Upper lobe of left lung (tissue), 4 donors: Measurements from ENCODE around the gene SORBS2.

Source experiments
- CTCF ChIP-seq, 6 experiments: fragments of 450-650 bp in 4 of 6; fragments of 200-600 bp in 2 of 6; sonication (generic) in 2 of 6; IDR thresholded peaks; one replicate each; pipeline ENCODE4 v1.5.1; 2016 to 2019; ENCODE audit warnings: antibody characterized with exemption in 6 of 6
- POLR2A ChIP-seq, 4 donors: fragments of 450-650 bp; IDR thresholded peaks; one replicate each; pipeline ENCODE4 v1.5.1; 2016 to 2017; ENCODE audit warnings: antibody characterized with exemption in 4 of 4, mild to moderate bottlenecking in 2 of 4

DNA sequence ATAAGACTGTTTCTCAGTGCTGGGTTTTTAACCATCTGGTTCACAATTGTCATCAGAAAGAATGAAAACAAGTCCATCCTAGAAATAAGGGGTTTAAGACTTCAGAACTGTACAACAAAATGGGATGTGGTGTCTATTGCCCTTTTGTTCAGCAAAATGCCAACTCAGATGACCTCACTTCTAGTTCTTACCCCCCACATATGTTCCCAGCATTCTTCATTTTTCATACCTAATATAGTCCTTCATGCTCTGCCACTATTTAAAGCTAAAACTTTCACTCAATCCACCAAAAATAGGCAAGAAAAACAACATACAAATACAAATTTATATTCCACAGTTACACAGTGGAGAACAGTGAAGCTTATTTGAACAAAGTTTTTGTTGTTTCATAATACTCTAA is 111.4 kb downstream of the SORBS2 start:
- TF ChIP-seq CTCF (IDR thresholded peaks at IDR 0.05) = no peak
- no peak for TF ChIP-seq POLR2A (IDR thresholded peaks at IDR 0.05)
